Measurements from ENCODE around the gene TENT4B.
A peak's percentile ranks its signal among the peaks of the same experiment; 100 is the strongest.

Gene TENT4B

GRCh38 chr16:50195756-50196155 lies 42.6 kb downstream of the TENT4B start:
- DNase-seq (ENCODE audit: low spot score) = no peak

GRCh38 chr16:50197582-50197981 lies 44.5 kb downstream of the TENT4B start:
- DNase-seq (ENCODE audit: low spot score) = no peak

- DNase-seq (ENCODE audit: low spot score) = peak; percentile 39
Observed at GRCh38 chr16:50198802-50199403, 45.8 kb downstream of the TENT4B start.

DNA sequence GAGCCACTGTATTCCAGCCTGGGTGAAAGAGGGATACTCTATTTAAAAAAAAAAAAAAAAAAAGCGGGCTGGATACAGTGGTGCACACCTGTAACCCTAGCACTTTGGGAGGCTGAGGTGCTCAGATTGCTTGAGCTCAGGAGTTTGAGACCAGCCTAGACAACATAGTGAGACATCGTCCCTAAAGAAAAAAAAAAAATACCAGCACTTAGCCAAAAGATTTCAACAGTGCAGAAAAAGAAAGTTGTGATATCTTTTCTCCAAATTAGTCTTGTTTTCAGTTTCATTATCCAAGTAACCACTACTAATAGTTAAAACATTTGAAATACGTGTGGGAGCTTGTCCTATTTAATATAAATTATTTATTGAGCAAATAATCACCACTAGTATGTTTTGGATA lies 48.7 kb downstream of the TENT4B start:
- no peak for DNase-seq (ENCODE audit: low spot score)

GRCh38 chr16:50202926-50203624 lies 50.0 kb downstream of the TENT4B start:
- DNase-seq (ENCODE audit: low spot score) = peak; percentile 82

DNA sequence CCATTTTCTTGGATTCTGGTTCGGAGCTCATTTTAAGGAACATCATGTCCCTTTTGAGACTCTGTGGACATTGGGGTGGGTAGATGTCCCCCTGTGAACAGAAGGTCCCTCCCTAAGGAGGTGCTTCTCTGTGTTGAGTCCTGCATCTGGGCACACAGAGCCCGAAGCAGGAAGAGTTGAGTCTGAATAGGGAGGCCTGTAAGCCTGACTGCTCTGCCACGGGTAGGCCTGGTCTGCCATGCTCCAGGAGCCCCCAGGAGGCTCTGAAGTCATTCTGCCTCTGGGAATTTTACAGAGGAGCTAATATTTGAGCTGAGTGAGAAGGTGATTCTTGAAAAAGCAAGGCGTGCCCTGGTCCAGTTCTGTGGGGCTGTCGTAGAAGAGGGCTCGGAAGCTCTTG lies 50.6 kb downstream of the TENT4B start:
- DNase-seq (ENCODE audit: low spot score) = no peak

DNA sequence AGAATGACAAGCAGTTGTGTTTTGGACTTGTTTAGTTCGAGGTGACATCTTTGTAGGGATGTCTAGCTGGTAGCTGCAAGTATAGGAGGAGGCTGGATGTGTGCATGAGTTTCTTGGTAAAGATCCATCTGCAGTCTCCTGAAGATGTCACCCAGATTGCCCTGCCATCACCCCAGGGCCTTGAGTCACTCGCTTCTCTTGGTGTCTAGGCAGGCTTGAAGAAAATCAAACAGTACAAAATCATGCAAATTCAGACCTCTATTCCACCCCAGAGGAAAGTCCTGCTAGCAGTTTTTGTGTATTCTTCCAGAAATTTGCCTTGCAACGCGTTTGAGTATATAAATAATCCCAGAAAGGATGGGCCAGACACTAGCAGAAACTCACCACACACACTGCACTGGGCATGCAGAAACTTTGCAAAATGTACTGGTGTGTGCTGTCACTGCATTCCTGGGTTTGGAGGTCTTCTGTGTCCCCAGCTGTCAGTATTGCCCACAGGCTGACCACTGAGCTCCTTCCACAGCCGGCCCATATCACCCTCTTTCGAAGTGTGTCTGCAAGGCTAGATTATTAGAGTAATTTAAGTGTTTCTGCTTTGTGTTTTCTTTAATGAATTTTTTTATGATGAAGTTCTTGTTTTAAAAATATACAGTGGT lies 51.5 kb downstream of the TENT4B start:
- DNase-seq (ENCODE audit: low spot score) = no peak

DNA sequence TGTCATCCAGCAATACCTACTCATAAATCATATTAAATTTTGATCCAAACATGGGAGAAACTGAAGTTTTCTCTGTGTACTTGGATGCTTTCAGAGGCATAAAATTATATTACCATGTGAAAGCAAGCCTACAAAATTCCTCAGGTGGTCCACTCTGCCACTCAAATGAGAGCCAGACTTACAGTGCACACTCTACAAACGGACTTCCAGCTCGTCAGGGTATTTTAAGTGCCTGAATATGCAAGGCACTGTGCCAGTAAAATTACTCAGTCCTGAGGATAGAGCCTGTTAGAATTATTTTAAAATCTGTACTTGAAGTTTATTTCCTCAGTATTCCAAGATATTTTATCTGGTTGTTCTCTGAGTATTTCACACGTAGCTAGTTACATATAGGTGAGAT lies 54.5 kb downstream of the TENT4B start:
- DNase-seq (ENCODE audit: low spot score) = no peak

DNA sequence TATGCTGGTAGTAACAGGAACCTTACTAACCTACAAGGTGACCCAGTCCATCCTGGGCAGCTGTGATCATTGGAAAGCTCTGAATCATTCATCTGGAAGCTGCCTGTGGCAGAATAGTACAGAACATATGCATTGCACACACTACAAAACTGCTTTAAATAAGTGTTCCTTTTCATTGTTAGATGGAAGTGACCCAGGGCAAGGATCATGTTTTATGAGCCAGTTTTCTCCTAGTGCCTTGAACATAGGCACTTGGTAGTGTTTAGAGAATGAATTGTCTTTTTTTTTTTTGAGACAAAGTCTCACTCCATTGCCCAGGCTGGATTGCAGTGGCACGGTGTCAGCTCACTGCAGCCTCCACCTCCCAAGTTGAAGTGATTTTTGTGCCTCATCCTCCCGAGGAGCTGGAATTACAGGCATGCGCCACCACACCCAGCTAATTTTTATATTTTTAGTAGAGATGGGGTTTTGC lies 55.4 kb downstream of the TENT4B start:
- DNase-seq (ENCODE audit: low spot score) = no peak

DNA sequence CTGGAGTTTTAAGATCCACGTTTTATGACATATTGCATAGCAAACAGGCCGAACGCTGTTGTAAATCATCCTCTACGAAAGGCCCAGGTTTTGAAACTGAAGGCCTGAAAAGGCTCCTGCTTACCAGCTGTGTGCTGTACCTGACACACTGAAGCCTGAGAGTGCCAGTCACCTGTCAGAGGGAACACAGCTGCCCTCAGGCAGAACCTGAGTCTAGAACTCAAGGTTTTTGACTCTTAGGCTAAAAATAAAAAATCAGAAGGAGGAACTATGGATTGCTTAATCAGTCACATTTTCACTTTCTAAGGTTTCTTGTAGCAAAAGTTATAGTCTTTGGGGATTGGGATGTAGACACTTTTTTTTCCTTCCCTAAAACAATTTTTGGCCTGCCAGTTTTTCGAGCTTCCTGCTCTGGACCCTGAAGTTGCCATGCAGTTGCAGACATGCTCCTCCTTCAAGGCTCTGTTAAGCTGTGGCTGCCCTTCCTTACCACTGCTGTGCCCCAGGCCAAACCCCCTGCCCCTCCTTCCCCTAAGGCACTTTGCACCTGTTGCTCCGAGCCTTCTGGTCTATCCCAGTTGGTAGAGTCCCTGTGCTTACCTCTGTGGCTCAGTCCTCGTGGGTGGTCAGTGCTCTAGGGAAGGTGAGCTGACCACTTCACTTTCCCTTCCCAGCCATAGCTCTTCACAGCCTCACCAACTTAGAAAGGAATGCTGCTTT lies 56.6 kb downstream of the TENT4B start:
- DNase-seq (ENCODE audit: low spot score) = no peak

DNA sequence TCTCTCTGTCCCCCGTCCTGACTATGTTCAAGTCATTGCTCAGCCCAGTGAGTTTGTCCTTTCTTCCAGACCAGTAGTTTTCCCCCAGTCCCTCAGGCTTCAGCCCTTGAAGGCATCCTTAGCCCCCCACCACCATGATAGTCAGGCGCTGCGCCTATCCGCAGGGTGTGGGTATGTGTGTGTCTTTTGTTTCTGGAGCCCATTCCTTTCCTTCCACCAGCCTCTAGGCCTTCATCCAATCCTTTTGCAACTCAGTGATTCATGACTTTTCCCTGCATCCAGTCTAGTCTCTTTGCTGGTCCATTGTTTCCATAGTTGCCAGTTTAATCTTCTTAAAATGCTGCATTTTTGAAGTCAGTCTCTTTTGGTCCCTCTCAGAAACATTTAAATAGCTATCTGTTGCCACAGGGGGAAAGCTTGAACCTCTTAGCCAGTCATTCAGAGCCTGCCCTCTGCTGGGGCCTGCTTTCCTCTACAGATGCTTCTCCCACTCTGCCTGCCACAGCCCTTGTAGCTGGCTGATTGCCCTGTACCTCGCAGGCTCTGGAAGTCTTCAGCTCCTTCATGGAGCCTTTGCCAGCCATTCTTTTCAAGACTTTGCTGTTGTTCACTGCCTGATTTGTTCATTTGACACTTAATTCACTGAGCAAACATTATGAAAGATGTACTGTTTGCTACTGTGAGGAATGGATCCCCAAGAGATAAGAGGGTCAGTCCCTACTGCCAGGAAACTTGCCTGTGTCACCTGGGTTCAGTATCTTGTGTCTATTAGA lies 57.3 kb downstream of the TENT4B start:
- peak; percentile 34 for DNase-seq (ENCODE audit: low spot score)

DNA sequence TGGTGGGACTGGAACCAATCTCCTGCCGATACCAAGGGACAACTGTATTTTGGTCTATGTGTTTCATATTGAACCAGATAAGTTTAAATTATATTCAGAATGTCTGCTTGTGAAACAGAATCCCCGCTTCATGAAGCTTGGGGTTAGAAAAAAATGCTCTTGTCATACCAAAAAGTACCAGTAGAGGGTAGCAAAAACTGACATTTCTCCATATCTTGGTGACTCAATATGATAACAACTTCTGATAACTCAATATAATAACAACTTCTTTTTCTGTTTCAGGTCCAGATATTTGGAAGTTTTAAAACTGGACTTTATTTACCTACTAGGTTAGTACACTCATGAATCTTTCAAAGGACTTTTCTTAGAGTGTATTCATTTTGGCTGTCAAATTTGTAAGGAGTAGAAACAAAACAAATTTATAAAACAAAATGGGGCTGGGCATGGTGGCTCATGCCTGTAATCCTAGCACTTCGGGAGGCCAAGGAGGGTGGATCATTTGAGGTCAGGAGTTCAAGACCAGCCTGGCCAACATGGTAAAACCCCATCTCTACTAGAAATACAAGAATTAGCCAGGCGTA lies 60.9 kb downstream of the TENT4B start:
- peak; percentile 57 for DNase-seq (ENCODE audit: low spot score)

- DNase-seq (ENCODE audit: low spot score) = no peak
Observed at GRCh38 chr16:50215680-50216079, 62.6 kb downstream of the TENT4B start.

GRCh38 chr16:50216231-50216630 lies 63.1 kb downstream of the TENT4B start:
- DNase-seq (ENCODE audit: low spot score) = no peak

DNA sequence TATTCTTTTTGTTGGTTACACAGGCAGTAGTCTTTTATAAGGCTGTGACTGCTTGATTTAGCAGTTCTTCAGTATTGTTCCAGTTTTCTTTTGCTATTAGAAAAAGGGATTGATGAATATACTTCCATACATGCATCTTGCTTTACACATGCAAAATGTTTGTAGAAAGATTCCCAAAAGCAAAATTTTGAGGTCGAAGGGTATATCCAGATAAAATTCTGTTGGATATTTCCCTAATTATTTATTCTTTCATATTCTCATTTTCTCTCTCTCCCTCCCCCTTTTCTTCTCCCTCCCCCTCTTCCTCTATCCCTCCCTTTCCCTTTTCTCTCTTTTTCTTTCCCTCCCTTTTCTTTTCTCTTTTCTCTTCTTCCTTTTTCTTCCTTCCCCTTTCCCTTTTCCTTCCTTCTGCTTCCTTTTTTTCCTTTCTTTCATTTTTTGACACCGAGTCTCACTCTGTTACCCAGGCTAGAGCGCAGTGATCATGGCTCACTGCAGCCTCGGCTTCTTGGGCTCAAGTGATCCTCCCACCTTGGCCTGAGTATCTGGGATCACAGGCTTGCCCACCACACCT lies 66.4 kb downstream of the TENT4B start:
- DNase-seq (ENCODE audit: low spot score) = no peak

DNA sequence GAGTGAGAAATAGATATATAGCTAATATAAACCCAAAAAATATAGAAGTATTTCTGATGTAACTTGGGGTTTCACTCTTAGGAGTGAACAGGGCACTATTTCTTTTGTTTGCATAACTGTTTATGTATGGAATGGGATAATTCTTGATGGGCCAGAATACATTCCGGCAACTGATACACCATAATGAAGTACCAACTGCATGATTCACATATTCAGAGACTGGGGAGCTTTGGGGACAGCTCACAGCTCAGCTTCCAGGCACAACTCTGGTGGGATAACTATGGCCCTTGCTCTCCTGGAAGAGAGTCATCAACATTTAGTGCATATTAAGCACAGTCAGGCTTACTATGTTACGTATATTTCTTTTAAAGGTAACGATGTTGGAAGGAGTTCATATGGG lies 71.2 kb downstream of the TENT4B start:
- DNase-seq (ENCODE audit: low spot score) = no peak

- no peak for DNase-seq (ENCODE audit: low spot score)
Observed at GRCh38 chr16:50227120-50227519, 74.0 kb downstream of the TENT4B start.

DNA sequence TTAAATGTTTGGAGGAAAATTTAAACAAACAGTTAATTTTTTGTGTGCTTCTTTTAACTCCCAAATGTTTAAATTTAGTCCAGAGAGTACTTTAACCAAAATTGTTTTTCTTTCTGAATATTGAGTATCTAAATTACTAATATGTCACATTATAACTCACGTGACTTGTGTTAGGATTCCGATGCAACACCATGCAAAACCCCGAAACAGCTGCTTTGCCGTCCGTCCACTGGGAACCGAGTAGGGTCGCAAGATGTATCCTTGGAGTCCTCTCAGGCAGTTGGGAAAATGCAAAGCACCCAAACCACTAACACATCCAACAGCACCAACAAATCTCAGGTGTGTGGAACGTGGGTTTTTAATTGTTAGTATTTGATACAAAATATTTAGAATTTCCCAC lies 74.6 kb downstream of the TENT4B start:
- no peak for DNase-seq (ENCODE audit: low spot score)

- DNase-seq (ENCODE audit: low spot score) = no peak
Observed at GRCh38 chr16:50228364-50228868, 75.3 kb downstream of the TENT4B start.

GRCh38 chr16:50229149-50229726 lies 76.1 kb downstream of the TENT4B start:
- DNase-seq (ENCODE audit: low spot score) = no peak
